Activated T-cell treated with anti-CD3 and anti-CD28 coated beads, Interleukin-2, amount 50 U/mL, for 24 hours (primary cell): ENCODE data around the gene ERP29.

Experiments used
- DNase-seq: peaks from one replicate; pipeline ENCODE4 v3.0.0-alpha.2; 2020
- H3K27ac Mint-ChIP-seq: 2 replicates; pipeline ENCODE4 v1.8.0; 2020; ENCODE audit warnings: mild to moderate bottlenecking, mixed read lengths
- H3K27me3 Mint-ChIP-seq: 2 replicates; pipeline ENCODE4 v1.8.0; 2020; ENCODE audit warnings: mixed read lengths
- H3K36me3 Mint-ChIP-seq: 2 replicates; pipeline ENCODE4 v1.8.0; 2020; ENCODE audit warnings: low read depth, mixed read lengths
- H3K4me1 Mint-ChIP-seq: 2 replicates; pipeline ENCODE4 v1.8.0; 2020; ENCODE audit warnings: low read depth, mixed read lengths
- H3K4me3 Mint-ChIP-seq: 2 replicates; pipeline ENCODE4 v1.8.0; 2020; ENCODE audit warnings: mild to moderate bottlenecking, moderate library complexity, mixed read lengths
- H3K9me3 Mint-ChIP-seq: 2 replicates; pipeline ENCODE4 v1.8.0; 2020; ENCODE audit warnings: mixed read lengths

Gene ERP29

DNA sequence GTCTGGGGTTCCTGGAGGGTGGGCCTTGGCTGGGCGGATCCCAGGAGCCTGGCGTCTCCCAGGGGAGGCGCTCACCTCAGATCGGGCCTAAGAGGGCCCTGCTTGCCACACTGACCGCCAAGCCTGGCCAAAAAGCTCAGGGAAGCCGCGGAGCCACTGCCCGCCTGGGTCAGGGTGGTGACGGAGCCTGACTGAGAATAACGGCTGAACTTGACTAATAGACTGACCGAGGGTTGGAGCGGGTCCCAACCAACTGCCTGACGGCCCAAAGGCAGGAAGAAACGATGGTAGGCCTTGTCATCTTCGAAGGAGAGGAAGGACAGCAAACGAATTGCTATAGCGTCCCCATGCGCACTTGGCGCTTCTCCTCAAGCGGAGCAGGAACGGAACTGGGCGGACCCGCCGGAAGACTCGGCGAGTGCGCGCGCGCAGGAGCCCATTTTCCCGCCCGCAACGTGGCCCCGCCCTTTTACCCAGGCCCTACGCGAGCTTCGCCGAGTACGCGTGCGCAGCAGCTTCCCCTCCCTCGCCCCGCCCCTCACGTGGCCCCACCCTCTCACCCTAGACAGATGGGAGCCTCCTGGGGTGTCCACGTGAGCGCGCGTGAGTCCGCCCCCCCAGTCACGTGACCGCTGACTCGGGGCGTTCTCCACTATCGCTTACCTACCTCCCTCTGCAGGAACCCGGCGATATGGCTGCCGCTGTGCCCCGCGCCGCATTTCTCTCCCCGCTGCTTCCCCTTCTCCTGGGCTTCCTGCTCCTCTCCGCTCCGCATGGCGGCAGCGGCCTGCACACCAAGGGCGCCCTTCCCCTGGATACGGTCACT, at the start of gene ERP29, which contains the start of gene TMEM116:
ERP29 (plus strand) TSS at position 652 of the 826 bp plus-strand sequence; CDS start at position 692, 40 bp downstream.
TMEM116 (minus strand) TSS at position 391 of the 826 bp plus-strand sequence. CDS start 7,895 bp downstream, outside the sequence.
- H3K27me3 Mint-ChIP-seq = no peaks in the 10 kb centered on the region
- H3K4me1 Mint-ChIP-seq = peaks cover 53% of the 10 kb centered on the region
- DNase-seq = peak; percentile 100
- peaks cover 6% of the 10 kb centered on the region for H3K9me3 Mint-ChIP-seq
- peak within 1 kb of the TSS; percentile 97 for H3K27ac Mint-ChIP-seq
- peaks cover 70% of the 10 kb centered on the region for H3K36me3 Mint-ChIP-seq
- H3K4me3 Mint-ChIP-seq = peak within 1 kb of the TSS; percentile 89

DNA sequence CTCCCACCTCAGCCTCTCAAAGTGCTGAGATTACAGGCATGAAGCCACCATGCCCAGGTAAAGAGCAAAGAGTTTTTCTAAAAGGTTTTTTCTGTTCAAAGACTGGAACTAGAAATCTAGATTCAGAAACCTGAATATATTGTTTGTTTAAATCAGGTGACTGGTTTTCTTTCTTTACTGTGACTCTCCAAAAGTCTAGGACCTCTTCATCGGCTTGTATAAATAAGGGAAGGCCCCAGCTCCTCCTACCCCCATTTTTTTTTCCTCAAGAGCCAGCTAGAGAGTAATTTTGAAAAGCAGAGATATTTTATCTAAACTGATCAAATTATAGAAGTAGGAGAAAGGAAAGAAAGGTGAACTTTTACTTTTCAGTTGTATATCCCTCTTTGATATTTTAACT, 48.3 kb upstream of the ERP29 start:
- peaks cover 41% of the 10 kb centered on the region for H3K36me3 Mint-ChIP-seq

DNA sequence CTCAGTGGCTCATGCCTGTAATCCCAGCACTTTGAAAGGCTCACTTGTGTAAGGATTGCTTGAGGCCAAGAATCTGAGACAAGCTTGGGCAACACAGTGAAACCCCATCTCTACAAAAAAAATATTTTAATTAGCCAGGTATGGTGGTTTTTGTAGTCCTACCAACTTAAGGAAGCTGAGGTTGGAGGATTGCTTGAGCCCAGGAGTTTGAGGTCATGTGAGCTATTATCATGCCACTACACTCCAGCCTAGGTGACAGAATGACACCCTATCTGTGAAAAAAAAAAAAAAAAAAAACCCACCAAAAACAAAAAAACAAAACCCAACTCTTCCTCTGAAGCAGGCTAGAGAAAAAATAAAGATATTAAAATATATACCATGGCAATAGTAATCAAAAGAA, 41.4 kb upstream of the ERP29 start:
- Mint-ChIP-seq H3K4me3 (no peak overlapping the region), H3K9me3 (no peaks in the 10 kb centered on the region), H3K36me3 (peaks cover 15% of the 10 kb centered on the region), H3K27ac (no peak overlapping the region), H3K27me3 (no peaks in the 10 kb centered on the region), H3K4me1 (peaks cover 26% of the 10 kb centered on the region)
- no peak for DNase-seq

More for the DNA sequence above, 48.3 kb upstream of the ERP29 start:
- no peak for DNase-seq
- Mint-ChIP-seq H3K27me3 (no peaks in the 10 kb centered on the region), H3K4me1 (peaks cover 24% of the 10 kb centered on the region), H3K27ac (no peak overlapping the region), H3K9me3 (peaks cover 3% of the 10 kb centered on the region), H3K4me3 (no peak overlapping the region)

DNA sequence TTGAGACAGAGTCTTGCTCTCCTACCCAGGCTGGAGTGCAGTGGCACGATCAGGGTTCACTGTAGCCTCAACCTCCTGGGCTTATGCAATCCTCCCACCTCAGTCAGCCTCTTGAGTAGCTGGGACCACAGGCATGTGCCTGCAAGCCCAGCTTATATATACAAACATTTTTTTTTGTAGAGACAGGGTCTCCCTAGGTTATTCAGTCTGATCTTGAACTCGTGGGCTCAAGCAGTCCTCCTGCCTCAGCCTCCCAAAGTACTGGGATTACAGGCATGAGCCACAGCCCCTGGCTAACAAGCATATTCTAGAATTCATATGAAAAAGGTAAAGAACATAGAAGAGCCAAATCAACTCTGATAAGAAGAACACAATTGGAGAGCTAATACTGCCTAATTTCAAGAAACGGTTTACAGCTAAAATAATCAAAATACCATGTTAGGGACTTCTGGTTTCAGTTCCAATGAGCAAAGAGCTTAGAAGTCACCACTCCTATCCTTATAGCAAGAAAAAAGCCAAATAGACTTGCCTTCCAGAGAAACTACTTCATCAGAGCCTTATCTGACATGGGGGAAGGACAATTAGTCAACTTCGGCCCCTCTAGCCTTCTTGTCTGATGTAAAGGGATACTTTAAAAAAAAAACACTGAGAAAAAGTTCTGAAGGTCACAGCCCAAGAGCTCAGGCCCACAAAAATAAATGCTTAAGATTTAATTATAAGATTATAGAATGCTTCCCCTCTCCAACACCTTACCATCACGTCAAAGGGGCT, 37.9 kb upstream of the ERP29 start:
- Mint-ChIP-seq H3K4me3 (no peak overlapping the region), H3K27ac (no peak overlapping the region), H3K36me3 (peaks cover 13% of the 10 kb centered on the region), H3K4me1 (peaks cover 29% of the 10 kb centered on the region), H3K9me3 (no peaks in the 10 kb centered on the region), H3K27me3 (no peaks in the 10 kb centered on the region)
- DNase-seq = no peak

GRCh38 chr12:111976291-111976690, 36.9 kb upstream of the ERP29 start:
- H3K27me3 Mint-ChIP-seq = no peaks in the 10 kb centered on the region
- peaks cover 30% of the 10 kb centered on the region for H3K4me1 Mint-ChIP-seq
- H3K36me3 Mint-ChIP-seq = peaks cover 9% of the 10 kb centered on the region
- H3K27ac Mint-ChIP-seq = no peak overlapping the region
- H3K9me3 Mint-ChIP-seq = no peaks in the 10 kb centered on the region
- no peak overlapping the region for H3K4me3 Mint-ChIP-seq
- no peak for DNase-seq

GRCh38 chr12:111976860-111977259, 36.4 kb upstream of the ERP29 start:
- DNase-seq = no peak
- Mint-ChIP-seq H3K27me3 (no peaks in the 10 kb centered on the region), H3K27ac (peak overlapping the region; percentile 31), H3K4me1 (peaks cover 30% of the 10 kb centered on the region), H3K4me3 (no peak overlapping the region), H3K9me3 (no peaks in the 10 kb centered on the region), H3K36me3 (peaks cover 9% of the 10 kb centered on the region)

DNA sequence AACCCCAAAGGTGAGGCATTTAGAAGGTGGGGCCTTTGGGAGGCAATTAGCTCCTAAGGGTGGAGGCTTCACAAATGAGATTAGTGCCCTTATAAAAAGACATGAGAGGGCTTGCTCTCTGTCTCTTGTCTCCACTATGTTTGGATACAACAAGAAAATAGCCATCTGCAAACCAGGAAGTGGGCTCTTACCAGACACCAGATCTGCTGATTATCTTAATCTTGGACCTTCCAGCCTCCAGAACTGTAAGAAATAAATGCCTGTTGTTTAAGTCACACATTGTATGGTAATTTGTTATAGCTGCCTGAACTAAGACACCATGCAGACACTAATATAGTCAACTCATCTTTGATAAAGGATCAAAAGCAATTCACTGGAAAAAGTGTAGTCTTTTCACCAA, 34.7 kb upstream of the ERP29 start:
- no peaks in the 10 kb centered on the region for H3K9me3 Mint-ChIP-seq
- peaks cover 3% of the 10 kb centered on the region for H3K36me3 Mint-ChIP-seq
- no peak overlapping the region for H3K4me3 Mint-ChIP-seq
- no peaks in the 10 kb centered on the region for H3K27me3 Mint-ChIP-seq
- DNase-seq = no peak
- peaks cover 34% of the 10 kb centered on the region for H3K4me1 Mint-ChIP-seq
- H3K27ac Mint-ChIP-seq = peak overlapping the region; percentile 14

- H3K36me3 Mint-ChIP-seq = peaks cover 3% of the 10 kb centered on the region
- H3K9me3 Mint-ChIP-seq = no peaks in the 10 kb centered on the region
- H3K4me1 Mint-ChIP-seq = peaks cover 34% of the 10 kb centered on the region
- no peaks in the 10 kb centered on the region for H3K27me3 Mint-ChIP-seq
- DNase-seq = no peak
- H3K27ac Mint-ChIP-seq = no peak overlapping the region
- no peak overlapping the region for H3K4me3 Mint-ChIP-seq
Measured at GRCh38 chr12:111980598-111980997, 32.6 kb upstream of the ERP29 start.

DNA sequence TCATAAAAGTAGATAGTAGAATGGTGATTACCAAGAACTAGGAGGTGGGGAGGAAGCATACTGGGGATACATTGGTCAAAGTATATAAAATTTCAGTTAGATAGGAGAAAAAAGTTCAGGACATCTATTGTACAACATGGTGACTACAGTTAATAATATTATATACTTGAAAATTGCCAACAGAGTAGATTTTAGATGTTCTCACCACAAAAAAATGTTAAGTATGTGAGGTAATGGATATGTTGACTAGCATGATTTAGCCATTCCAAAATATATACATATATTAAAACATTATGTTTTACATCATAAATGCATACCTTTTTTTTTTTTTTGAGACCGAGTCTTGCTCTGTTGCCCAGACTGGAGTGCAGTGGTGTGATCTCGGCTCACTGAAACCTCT, 31.2 kb upstream of the ERP29 start:
- Mint-ChIP-seq H3K9me3 (no peaks in the 10 kb centered on the region), H3K27me3 (no peaks in the 10 kb centered on the region)
- no peak for DNase-seq

GRCh38 chr12:111984820-111985219, 28.4 kb upstream of the ERP29 start:
- DNase-seq = no peak
- Mint-ChIP-seq H3K27ac (no peak overlapping the region), H3K4me1 (peaks cover 24% of the 10 kb centered on the region), H3K4me3 (no peak overlapping the region), H3K27me3 (no peaks in the 10 kb centered on the region), H3K36me3 (peaks cover 3% of the 10 kb centered on the region), H3K9me3 (no peaks in the 10 kb centered on the region)

More for the DNA sequence above, 31.2 kb upstream of the ERP29 start:
- H3K36me3 Mint-ChIP-seq = peaks cover 3% of the 10 kb centered on the region
- H3K4me1 Mint-ChIP-seq = peaks cover 26% of the 10 kb centered on the region
- no peak overlapping the region for H3K4me3 Mint-ChIP-seq
- H3K27ac Mint-ChIP-seq = no peak overlapping the region

DNA sequence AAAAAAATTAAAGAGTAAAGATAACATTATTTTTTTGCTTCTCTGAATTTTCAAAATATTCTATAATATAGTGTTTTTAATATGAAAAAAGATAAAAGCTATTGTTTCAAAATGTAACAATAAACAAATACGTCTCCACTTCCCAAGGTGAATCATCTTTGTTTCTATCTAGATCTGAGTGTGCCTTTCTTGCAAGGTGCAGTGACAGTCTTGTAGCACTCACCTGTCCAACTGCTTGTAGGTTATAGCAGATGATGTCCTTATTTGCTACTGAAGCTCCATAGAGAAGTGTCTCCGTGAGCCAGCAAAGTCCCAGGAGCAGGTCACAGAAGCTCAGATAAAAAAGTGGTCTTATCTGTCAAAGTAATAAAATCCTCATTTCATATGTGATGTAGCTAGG, 21.7 kb upstream of the ERP29 start:
- H3K27ac Mint-ChIP-seq = peak overlapping the region; percentile 42
- peak overlapping the region; percentile 1 for H3K4me3 Mint-ChIP-seq
- H3K36me3 Mint-ChIP-seq = peaks cover 7% of the 10 kb centered on the region
- H3K9me3 Mint-ChIP-seq = no peaks in the 10 kb centered on the region
- no peaks in the 10 kb centered on the region for H3K27me3 Mint-ChIP-seq
- peaks cover 60% of the 10 kb centered on the region for H3K4me1 Mint-ChIP-seq
- no peak for DNase-seq

DNA sequence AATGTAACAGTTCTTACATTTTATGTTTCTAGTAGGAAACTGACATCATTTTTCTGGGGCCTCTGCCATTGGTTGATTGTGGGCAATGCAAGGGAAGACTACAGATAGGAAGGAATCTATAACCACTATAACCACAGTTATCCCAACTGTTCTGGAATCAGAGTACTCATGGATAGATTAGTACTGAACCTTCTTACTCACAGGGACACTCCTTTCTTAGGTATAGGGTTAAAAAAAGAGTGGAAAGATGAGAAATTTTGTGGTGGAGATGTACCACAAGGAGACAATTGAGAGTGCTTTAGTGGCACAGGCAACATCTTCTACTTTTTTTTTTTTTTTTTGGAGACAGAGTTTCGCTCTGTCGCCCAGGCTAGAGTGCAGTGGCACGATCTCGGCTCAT, 21.3 kb upstream of the ERP29 start:
- no peak for DNase-seq
- Mint-ChIP-seq H3K36me3 (peaks cover 7% of the 10 kb centered on the region), H3K4me1 (peaks cover 64% of the 10 kb centered on the region), H3K4me3 (peak overlapping the region; percentile 1), H3K27ac (peak overlapping the region; percentile 42), H3K9me3 (no peaks in the 10 kb centered on the region), H3K27me3 (no peaks in the 10 kb centered on the region)

DNA sequence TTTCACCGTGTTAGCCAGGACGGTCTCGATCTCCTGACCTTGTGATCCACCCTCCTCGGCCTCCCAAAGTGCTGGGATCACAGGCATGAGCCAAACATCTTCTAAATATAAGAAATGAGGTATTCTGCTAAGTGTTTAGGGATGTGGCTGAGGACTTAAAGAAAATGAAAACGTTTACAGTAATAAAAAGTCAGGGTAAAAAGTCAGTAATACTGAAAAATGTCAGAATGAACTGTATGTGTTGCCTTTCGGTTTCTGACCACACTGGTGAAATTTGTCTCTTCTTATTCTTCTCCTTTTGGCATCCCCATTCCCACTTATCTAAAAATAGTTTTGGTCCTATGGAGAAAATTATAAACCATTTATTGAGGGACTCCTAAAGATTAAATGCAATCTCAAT, 20.8 kb upstream of the ERP29 start:
- peak overlapping the region; percentile 1 for H3K4me3 Mint-ChIP-seq

DNA sequence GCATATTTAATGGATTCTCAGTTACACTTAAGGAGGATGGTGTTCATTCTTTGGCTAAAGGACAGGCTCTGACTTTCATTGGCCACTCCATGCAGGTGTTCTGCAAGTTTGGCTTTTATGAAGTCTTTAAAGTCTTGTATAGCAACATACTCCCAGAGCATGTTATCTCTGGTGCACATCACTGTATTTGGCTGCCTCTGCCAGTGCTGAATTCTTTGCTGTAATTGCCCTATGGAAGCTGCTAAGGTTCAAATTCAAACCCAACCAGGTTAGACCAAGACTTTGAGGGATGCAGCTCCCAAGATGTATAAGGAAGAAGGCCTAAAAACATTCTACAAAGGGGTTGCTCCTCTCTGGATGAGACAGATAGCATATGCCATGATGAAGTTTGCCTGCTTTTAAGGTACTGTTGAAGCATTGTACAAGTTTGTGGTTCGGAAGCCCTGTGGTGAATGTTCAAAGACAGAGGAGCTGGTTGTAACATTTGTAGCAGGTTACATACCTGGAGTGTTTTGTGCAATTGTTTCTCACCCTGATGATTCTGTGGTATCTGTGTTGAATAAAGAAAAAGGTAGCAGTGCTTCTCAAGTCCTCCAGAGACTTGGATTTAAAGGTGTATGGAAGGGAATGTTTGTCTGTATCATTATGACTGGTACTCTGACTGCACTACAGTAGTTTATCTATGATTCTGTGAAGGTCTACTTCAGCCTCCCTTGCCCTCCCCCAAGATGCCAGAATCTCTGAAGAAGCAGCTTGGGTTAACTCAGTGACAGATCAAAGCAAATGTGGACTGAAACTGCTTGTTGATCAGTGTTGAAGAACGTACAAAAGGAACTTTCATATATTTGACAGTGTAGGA, 19.7 kb upstream of the ERP29 start:
- peaks cover 71% of the 10 kb centered on the region for H3K4me1 Mint-ChIP-seq
- H3K9me3 Mint-ChIP-seq = no peaks in the 10 kb centered on the region
- no peaks in the 10 kb centered on the region for H3K27me3 Mint-ChIP-seq
- no peak for DNase-seq
- H3K27ac Mint-ChIP-seq = peak overlapping the region; percentile 48
- peaks cover 7% of the 10 kb centered on the region for H3K36me3 Mint-ChIP-seq
- H3K4me3 Mint-ChIP-seq = peak overlapping the region; percentile 80

More for the DNA sequence above, 20.8 kb upstream of the ERP29 start:
- Mint-ChIP-seq H3K27me3 (no peaks in the 10 kb centered on the region), H3K36me3 (peaks cover 7% of the 10 kb centered on the region), H3K9me3 (no peaks in the 10 kb centered on the region), H3K4me1 (peaks cover 68% of the 10 kb centered on the region), H3K27ac (peak overlapping the region; percentile 42)
- DNase-seq = no peak
